ELR (cell line): ENCODE data around the gene RHO.
A peak's percentile ranks its signal among the peaks of the same experiment; 100 is the strongest.
"Not testable (repeated sequence)": the region's sequence is repeated elsewhere in the genome, so short reads cannot be mapped to it uniquely, and the experiment has no call there.

Source experiments
- DNase-seq: peaks from one replicate; pipeline ENCODE4 v3.0.0-alpha.2; 2015; ENCODE audit warnings: low read depth

The RHO gene

GRCh38 chr3:129499604-129500333 lies 28.7 kb upstream of the RHO start:
- not testable (repeated sequence) for DNase-seq

DNA sequence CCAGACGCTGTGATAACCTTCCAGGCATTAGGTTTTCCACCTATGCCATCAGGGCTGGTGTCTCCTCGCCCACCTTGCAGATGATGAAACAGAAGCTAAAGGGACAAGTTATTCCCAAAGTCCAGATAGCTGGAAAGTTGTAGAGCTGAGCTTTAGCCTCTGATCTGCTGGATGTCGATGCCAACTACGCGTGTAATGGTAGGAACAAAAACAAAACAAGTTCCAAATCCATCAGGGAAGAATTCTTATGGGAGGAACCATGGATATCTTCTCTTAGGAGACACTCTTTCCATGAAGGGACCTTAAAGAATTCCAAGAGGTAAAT lies 28.1 kb upstream of the RHO start:
- no peak for DNase-seq

DNA sequence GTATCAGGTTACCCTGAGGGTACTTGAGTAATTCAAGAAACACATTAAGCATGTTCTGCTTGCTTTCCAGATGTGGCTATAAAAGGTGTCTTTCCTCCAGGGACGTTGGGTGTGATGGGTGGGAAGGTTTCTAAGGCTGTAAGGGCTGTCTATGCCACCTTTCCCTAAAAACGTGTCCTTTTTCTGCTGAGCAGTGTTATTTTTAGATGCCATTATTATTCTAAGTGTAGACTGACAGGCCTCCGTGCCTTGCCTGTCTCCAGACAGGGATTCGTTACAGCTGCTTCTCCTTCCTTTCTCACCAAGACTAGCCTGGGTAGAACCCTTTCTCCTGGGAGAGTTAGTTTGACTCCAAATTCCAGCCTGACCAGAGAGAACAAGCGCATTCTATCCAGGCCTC lies 26.8 kb upstream of the RHO start:
- no peak for DNase-seq

DNA sequence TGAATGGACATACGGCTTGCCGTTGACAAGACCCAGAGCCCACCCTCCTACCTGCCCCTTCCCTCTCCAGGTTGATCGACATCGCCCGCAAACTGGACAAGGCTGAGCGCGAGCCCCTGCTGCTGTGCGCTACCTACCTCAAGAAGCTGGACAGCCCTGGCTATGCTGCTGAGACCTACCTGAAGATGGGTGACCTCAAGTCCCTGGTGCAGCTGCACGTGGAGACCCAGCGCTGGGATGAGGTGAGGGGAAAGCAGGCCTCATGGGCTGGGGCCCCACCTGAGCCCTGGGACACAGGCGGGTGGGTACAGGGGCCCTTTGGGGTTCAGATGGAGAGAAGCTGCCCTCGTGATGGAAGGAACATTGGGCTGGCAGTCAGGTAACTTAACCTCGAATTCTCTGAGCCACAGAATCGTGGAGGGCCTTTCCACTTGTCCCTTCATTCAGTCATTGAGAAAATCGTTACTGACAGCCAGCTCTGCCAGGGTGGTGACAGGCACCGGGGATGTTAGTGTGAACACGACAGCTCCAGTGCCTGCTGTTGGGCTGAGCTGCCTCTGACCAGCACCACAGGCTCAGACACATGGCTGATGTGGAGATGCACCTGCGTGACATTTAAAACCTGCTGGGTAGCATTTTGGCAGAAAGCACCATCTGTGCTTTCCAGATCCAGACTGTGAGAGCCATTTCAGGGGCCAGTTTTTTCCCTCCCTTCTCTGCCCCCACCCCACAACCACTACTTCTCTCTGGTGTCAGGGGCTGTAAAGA lies 25.6 kb upstream of the RHO start:
- no peak for DNase-seq

- DNase-seq: peak; percentile 81
Observed at GRCh38 chr3:129503471-129504291, 24.8 kb upstream of the RHO start.

- DNase-seq: no peak
Observed at GRCh38 chr3:129504471-129505100, 23.9 kb upstream of the RHO start.

DNA sequence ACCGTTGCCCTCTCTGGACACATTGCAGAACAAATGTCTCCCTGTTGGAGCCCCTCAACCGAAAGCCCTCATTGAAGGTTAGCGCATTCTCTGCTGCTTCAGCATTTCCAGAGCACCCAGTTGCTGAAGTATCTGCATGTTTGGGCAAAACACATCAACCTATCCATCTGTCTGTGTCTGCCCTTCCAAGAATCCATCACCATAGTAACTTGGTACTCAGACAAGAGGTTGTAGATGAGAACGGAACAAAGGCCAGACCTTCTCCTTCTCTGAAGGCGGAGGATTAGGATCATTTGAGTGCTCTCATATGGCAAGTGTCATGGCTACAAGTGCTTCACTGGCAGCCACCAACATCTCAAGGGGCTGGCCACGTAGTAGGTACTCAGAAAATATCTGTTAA lies 23.1 kb upstream of the RHO start:
- DNase-seq: no peak

GRCh38 chr3:129506231-129506742 lies 22.2 kb upstream of the RHO start:
- no peak for DNase-seq

DNA sequence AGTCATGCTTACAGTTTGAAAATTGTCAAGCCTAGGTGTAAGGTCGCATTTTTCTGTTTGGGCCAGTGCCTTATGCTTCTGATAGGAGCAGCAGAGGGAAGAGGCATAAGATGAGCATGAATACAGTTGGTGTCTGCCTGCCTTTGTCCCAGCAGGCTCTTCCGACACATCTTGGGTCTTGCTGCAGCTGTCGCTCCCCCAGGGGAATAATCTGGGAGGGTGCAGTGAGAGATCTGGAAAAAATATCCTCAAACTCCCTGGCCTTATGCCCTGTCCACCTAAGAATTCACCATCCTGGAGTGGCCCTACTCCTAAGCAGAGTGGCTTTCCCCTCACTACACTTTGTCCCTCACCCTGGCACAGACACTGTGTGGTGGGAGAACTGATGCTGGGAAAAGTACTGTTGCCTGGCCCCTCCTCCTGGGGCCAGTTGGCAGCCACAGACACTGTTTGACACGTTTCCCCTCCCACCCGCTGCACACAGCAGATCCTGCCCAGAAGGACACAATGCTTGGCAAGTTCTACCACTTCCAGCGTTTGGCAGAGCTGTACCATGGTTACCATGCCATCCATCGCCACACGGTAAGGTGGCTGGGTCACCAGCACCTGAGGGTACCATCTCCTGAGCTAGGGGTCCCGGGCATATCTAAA lies 21.1 kb upstream of the RHO start:
- no peak for DNase-seq

GRCh38 chr3:129512595-129512994 lies 15.8 kb upstream of the RHO start:
- DNase-seq: no peak

DNA sequence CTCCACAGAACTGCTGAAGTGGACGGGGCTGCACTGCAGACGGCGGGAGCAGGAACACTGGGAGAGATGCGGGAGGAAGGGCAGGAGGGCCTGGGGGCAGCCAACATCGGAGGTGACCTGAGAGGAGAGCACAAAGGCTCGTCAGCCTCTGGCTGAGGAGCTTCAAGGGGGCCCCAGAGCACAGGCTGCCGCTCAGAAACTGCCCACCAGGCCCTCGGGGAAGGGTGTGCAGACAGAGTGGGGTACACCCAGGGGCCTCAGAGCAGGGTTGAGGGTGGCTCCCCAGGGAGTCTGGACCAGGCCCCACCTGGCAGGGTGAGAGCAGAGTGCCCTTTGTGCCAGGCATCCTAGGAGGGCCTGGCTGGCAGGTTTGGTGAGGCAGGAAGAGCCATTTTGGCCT lies 14.7 kb upstream of the RHO start:
- DNase-seq: no peak

GRCh38 chr3:129514110-129514509 lies 14.3 kb upstream of the RHO start:
- DNase-seq: no peak

DNA sequence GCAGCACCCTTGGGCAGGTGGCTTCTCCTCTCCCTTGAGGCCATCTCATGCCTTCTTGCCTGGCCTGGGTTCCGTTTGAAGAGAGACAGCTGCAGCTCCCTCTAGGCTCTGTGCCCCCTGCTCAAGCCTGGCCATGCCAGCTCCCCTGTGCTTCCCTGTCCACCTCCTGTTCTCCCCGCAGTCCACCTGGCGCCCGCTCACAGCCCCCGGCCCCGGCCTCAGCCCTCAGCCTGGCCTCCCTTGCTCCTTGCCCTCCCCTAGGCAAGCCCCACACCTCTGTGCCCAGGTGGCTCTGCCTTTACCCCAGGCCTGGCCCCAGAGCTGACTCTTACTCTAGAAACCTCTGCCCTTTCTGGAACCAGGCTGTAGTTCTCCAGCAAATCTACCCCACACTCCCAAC lies 13.9 kb upstream of the RHO start:
- no peak for DNase-seq

GRCh38 chr3:129515108-129515820 lies 13.2 kb upstream of the RHO start:
- DNase-seq: not testable (repeated sequence)

GRCh38 chr3:129515821-129516432 lies 12.5 kb upstream of the RHO start:
- not testable (repeated sequence) for DNase-seq

- no peak for DNase-seq
Observed at GRCh38 chr3:129517516-129517915, 10.9 kb upstream of the RHO start.

GRCh38 chr3:129518038-129518561 lies 10.3 kb upstream of the RHO start:
- DNase-seq: no peak

DNA sequence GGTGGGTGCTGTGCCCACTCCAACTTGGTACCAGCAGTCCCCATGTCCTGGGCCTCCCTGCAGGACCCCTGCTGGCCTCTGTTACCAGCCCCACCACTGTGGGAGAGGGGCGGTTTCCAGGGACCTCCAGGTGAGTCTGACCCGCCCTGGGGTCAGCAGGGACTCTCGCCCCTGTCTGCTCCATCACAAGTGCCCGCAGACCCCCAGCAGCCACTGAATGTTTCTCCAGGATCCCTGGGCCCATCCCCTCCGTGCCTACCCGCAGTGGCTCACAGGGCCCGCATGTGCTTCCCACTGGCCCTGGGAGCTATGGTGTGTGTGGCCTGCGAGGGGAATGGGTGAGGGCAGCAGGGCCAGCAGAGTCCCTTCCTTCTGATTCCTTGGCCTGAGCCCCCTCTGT lies 9.9 kb upstream of the RHO start:
- no peak for DNase-seq

GRCh38 chr3:129519449-129519848 lies 9.0 kb upstream of the RHO start:
- no peak for DNase-seq
